Bronchial epithelial cell (primary cell): ENCODE results near the gene SUSD5. TPM values are rescaled to one million over a fixed set of nuclear protein-coding genes. Genes with fewer than 3 reads are reported as not detected.

Experiments
- DNase-seq: peaks from one replicate; pipeline ENCODE4 v3.0.0-alpha.2; 2010; ENCODE audit warnings: low read depth
- FAIRE-seq: peaks from 2 replicates; lab custom pipeline; 2011; peaks lifted over from hg19 to GRCh38; lab: Jason Lieb, UNC
- H3K27me3 ChIP-seq: 2 replicates; pipeline ENCODE4 v1.5.1; 2011; ENCODE audit warnings: low read length; ENCODE audit not compliant: control insufficient read depth, insufficient read depth
- H3K36me3 ChIP-seq: 2 replicates; pipeline ENCODE4 v1.5.1; 2011; ENCODE audit warnings: low read length; ENCODE audit not compliant: control insufficient read depth, insufficient read depth
- H3K4me3 ChIP-seq: 2 replicates; pipeline ENCODE4 v1.5.1; 2011; ENCODE audit warnings: mild to moderate bottlenecking, low read depth, low read length, control low read depth
- CTCF ChIP-seq: IDR thresholded peaks from 2 replicates; pipeline ENCODE4 v1.5.1; 2011; ENCODE audit warnings: mild to moderate bottlenecking, moderate library complexity, low read length, control low read depth, inconsistent platforms; ENCODE audit not compliant: insufficient read depth, severe bottlenecking
- total RNA-seq: library from RNA; depleted of rRNA; stranded (reverse); fragments of >200 nt; gene quantifications from 2 replicates; pipeline ENCODE4 v1.2.1, GENCODE V29; 2014

SUSD5 gene
- total RNA-seq, 1 donor from 2014 or later = not detected

GRCh38 chr3:33238923-33239322 is 20.3 kb upstream of the SUSD5 start:
- Histone ChIP-seq H3K4me3 (no peak overlapping the region), H3K27me3 (peaks cover 2% of the 10 kb centered on the region), H3K36me3 (no peaks in the 10 kb centered on the region)
- no peak for DNase-seq
- FAIRE-seq = no peak
- no peak for TF ChIP-seq CTCF

DNA sequence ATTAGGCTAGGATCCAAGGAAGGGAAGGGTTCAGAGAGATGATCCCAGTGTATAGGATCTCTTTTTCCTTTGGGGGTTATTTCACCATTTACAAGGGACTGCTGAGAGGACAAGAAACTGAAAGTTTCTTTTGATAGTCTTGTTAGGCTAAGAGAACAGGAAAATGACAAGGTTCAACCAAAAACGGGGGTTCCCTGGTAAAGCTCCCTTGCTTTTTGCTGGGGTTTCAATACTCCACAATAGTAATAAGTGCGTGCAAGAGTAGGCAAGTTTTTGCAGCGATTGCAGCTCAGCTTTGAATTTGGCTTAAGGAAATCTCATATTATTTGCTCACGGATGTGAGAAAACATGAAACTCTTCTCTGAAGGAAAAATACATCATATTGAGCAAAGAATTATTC is 18.8 kb upstream of the SUSD5 start:
- H3K36me3 ChIP-seq = no peaks in the 10 kb centered on the region
- no peak overlapping the region for H3K4me3 ChIP-seq
- no peaks in the 10 kb centered on the region for H3K27me3 ChIP-seq
- no peak for FAIRE-seq
- no peak for TF ChIP-seq CTCF
- DNase-seq = no peak

- no peak for TF ChIP-seq CTCF
- Histone ChIP-seq H3K27me3 (peaks cover 2% of the 10 kb centered on the region), H3K36me3 (no peaks in the 10 kb centered on the region), H3K4me3 (no peak overlapping the region)
- no peak for DNase-seq
- no peak for FAIRE-seq
Measured at GRCh38 chr3:33236005-33236404, 17.4 kb upstream of the SUSD5 start.

GRCh38 chr3:33233884-33234283 is 15.3 kb upstream of the SUSD5 start:
- Histone ChIP-seq H3K36me3 (no peaks in the 10 kb centered on the region), H3K27me3 (peaks cover 2% of the 10 kb centered on the region), H3K4me3 (no peak overlapping the region)
- FAIRE-seq (no peak), DNase-seq (no peak)
- no peak for TF ChIP-seq CTCF

DNA sequence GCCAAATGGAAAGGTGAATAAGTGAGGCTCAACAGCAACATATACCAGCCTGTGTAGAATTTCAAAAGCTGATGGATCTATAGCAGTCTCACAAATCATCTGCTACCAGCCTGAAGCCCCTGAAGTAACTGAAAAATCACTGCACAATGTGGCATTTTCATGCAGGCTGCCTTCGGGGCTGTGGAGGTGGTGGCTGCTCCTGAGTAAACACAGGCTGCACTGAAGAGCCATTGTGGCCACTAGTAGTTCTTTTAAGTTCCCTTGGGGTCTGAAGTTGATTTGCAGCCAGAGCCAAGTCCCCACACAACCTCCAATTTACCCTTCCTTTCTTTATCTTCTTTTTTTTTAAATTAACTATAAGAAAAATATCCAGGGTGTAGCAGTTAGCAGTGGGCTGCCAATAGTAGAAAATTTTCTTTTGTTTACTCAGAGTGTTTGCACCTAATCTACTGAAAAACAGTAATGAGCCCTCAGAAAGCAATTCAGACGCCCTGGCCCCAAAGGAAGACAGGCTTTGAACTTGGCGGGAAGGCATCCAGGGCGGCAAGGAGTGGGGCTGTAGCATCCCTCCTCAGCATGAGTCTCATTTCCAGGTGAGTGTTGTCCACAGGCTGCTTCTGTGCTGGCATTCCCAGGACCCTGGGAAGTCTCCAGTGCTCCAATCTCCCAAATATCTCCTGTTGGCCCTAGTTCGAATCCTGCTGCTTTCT is 13.3 kb upstream of the SUSD5 start:
- no peak for DNase-seq
- no peak for TF ChIP-seq CTCF
- H3K27me3 ChIP-seq = peaks cover 2% of the 10 kb centered on the region
- no peaks in the 10 kb centered on the region for H3K36me3 ChIP-seq
- FAIRE-seq = no peak
- no peak overlapping the region for H3K4me3 ChIP-seq

GRCh38 chr3:33229947-33230346 is 11.3 kb upstream of the SUSD5 start:
- Histone ChIP-seq H3K36me3 (no peaks in the 10 kb centered on the region), H3K27me3 (peaks cover 2% of the 10 kb centered on the region), H3K4me3 (no peak overlapping the region)
- DNase-seq = no peak
- TF ChIP-seq CTCF = no peak
- FAIRE-seq = no peak
